Measurements from ENCODE around the gene KIAA1217.

Gene KIAA1217

DNA sequence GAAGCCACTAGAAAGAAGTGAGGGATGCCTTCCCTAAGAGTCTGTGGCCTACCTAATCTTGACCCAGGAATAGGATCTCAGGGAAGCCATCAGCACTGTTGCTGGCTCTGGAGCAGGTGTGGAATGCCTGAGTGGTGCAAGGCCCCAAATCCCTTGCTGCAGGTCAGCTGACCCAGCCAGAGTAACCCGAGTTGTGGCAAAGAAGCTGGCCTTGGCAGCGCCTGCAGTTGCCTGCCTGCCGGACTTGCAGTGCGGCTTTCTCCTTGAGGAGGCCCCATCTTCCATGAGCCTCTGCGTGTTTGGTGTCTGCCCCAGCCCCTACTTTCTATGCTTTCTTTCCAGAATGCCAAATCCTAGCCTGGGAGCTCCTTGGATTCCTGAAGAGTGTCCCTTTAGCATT is 5.8 kb downstream of the KIAA1217 start:
- TF ChIP-seq, protein P1, sequence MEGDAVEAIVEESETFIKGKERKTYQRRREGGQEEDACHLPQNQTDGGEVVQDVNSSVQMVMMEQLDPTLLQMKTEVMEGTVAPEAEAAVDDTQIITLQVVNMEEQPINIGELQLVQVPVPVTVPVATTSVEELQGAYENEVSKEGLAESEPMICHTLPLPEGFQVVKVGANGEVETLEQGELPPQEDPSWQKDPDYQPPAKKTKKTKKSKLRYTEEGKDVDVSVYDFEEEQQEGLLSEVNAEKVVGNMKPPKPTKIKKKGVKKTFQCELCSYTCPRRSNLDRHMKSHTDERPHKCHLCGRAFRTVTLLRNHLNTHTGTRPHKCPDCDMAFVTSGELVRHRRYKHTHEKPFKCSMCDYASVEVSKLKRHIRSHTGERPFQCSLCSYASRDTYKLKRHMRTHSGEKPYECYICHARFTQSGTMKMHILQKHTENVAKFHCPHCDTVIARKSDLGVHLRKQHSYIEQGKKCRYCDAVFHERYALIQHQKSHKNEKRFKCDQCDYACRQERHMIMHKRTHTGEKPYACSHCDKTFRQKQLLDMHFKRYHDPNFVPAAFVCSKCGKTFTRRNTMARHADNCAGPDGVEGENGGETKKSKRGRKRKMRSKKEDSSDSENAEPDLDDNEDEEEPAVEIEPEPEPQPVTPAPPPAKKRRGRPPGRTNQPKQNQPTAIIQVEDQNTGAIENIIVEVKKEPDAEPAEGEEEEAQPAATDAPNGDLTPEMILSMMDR (IDR thresholded peaks at IDR 0.05; ENCODE audit: low read depth, low read length, missing control alignments): no peak
- in situ Hi-C loops (cut with HindIII; ENCODE audit: low sequenced_read_pairs): no loop called here
- no peak for DNase-seq (ENCODE audit: low read depth)

DNA sequence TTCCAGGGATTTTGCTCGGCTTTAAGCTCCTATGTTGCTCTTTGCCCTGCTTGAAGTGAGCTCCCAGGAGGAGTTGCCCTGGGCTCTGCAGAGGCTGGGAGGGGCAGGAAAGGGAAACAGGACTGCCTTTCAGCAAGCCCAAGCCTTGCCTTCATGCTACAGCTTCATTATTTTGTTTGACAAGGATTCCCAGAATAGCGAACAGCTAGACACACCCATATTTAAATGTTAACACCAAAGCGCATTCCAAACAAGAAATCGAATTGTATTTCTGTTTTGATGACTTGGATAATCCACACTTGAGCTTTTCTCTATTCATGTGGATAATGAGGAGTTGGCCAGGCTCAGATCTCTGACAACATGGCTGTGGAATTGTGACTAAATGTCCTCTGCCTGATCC is 6.3 kb downstream of the KIAA1217 start:
- H3K4me3 ChIP-seq (ENCODE audit: low read depth, low read length): no peak overlapping the region
- TF ChIP-seq, protein P1 (IDR thresholded peaks at IDR 0.05; ENCODE audit: low read depth, low read length, missing control alignments): no peak
- in situ Hi-C loops (cut with HindIII; ENCODE audit: low sequenced_read_pairs): no loop called here
- no peak for DNase-seq (ENCODE audit: low read depth)

More for the DNA sequence above, 5.8 kb downstream of the KIAA1217 start:
- H3K4me3 ChIP-seq (ENCODE audit: low read depth, low read length): no peak overlapping the region

DNA sequence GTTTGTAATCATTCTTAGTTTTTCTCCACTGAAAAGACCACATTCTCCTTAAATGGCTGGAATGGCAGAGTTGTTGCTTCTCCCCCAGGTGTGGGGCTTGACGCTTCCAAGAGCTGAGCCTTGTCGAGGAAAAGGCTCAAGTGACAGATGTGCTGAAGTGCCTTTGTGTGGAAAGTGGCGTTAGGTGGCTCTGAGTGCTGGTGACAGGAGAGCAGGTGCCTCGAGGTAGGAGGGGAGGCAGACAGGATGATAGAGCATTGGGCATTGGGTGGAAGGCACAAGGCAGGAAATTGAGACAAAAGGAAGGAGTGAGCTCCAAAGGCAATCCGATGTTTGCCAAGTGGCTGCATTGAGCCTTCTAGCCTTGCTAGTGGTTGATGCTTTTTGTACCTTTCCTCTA is 6.7 kb downstream of the KIAA1217 start:
- DNase-seq (ENCODE audit: low read depth): no peak
- TF ChIP-seq, protein P1 (IDR thresholded peaks at IDR 0.05; ENCODE audit: low read depth, low read length, missing control alignments): no peak
- no peak overlapping the region for H3K4me3 ChIP-seq (ENCODE audit: low read depth, low read length)
- in situ Hi-C loops (cut with HindIII; ENCODE audit: low sequenced_read_pairs): no loop called here

DNA sequence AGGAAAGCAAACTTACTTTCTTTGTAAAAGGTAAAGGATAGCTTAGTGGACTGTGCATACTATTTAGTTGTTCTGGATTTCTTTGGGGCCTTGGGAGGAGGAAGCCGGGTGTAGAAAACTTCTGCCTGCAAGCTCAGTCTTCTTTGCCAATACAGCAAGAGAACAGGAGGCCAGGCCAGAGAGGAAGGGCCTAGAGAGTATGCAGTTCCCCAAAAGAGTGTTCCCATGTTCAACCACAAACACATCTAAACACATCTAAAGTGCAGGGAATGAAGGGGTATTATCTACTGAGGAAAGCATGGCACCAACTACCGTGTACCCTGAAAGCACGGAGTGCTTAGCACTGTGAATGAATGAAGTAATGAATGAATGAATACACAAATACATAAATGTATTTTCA is 11.0 kb downstream of the KIAA1217 start:
- TF ChIP-seq, protein P1 (IDR thresholded peaks at IDR 0.05; ENCODE audit: low read depth, low read length, missing control alignments): no peak
- in situ Hi-C loops (cut with HindIII; ENCODE audit: low sequenced_read_pairs): no loop called here
- no peak for DNase-seq (ENCODE audit: low read depth)
- H3K4me3 ChIP-seq (ENCODE audit: low read depth, low read length): no peak overlapping the region

DNA sequence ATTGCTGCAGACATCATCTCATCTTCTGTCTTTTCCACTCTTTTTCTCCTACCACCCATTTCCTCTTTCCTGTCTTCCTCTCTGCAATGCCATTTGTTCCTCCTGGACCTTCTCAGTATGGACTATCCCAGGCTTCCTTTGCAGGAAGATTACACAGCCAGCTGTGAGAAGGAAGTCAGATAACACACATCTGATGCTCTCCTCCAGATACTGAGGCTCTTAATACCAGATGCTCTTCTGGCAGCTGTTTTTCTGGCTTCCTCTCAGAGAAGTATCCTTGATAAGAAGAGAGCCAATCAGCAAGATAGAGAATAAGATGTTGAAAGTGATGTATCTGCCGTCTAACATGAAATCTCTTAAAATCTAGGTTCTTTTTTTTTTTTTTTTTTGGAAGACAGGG is 14.4 kb downstream of the KIAA1217 start:
- H3K4me3 ChIP-seq (ENCODE audit: low read depth, low read length): no peak overlapping the region
- in situ Hi-C loops (cut with HindIII; ENCODE audit: low sequenced_read_pairs): no loop called here
- no peak for DNase-seq (ENCODE audit: low read depth)
- TF ChIP-seq, protein P1 (IDR thresholded peaks at IDR 0.05; ENCODE audit: low read depth, low read length, missing control alignments): no peak

DNA sequence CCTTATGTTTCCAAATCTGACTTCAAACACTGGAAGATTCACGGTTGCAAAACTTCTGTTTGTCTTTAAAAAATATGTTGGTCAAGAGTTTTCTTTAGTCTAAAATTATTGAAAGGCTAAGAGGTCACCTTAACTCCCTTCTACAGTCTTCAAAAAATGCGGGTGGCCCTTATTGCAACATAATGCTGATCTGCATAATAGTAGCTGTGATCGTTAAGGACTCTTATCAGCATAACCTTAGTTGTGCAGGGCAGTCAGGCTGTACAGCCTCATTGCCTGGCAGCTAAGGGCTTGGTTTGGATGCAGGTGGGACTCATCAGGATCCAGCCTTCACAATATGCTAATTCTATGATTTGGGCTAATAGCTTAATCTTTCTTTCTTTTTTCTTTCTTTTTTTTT is 15.0 kb downstream of the KIAA1217 start:
- TF ChIP-seq, protein P1 (IDR thresholded peaks at IDR 0.05; ENCODE audit: low read depth, low read length, missing control alignments): no peak
- H3K4me3 ChIP-seq (ENCODE audit: low read depth, low read length): no peak overlapping the region
- in situ Hi-C loops (cut with HindIII; ENCODE audit: low sequenced_read_pairs): no loop called here
- DNase-seq (ENCODE audit: low read depth): no peak

DNA sequence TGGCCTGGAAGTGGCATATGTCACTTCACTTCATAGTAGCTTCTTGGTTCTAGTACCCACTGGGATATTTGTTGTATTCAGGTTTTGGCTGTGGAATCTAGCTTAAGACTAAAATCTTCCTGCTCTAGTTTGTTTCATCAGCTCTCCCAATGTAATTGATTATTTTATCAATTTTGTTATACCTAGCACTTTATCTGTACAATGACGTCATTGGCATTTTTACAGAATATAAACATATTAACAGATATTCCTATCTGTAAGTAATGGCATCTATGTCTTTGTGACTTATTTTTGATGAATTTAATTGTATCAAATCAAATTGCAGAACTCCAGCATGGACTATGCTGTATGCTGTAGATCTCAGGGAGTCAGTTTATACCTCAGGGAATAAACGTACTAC is 19.7 kb downstream of the KIAA1217 start:
- no peak for DNase-seq (ENCODE audit: low read depth)
- TF ChIP-seq, protein P1 (IDR thresholded peaks at IDR 0.05; ENCODE audit: low read depth, low read length, missing control alignments): no peak
- in situ Hi-C loops (cut with HindIII; ENCODE audit: low sequenced_read_pairs): no loop called here
- no peak overlapping the region for H3K4me3 ChIP-seq (ENCODE audit: low read depth, low read length)

All from astrocyte of the cerebellum (primary cell).